PFSK-1 (cell line): ENCODE data around the gene AMPD1.

Experiments used
- FOXP2 ChIP-seq: optimal IDR thresholded peaks from 2 replicates; pipeline ENCODE3; 2011; ENCODE audit warnings: borderline replicate concordance, control low read depth, inconsistent platforms; ENCODE audit not compliant: insufficient read depth; ENCODE audit errors: extremely low read length, extremely low read depth
- POLR2AphosphoS5 ChIP-seq: IDR thresholded peaks from 2 replicates; pipeline ENCODE4 v1.6.1; 2012; ENCODE audit warnings: low read depth, mild to moderate bottlenecking, control low read depth, low read length, moderate library complexity
- SIN3A ChIP-seq: IDR thresholded peaks from 2 replicates; pipeline ENCODE4 v1.6.1; 2012; ENCODE audit warnings: mild to moderate bottlenecking, low read length, moderate library complexity, borderline replicate concordance; ENCODE audit not compliant: insufficient read depth
- TAF1 ChIP-seq: IDR thresholded peaks from 2 replicates; pipeline ENCODE4 v1.6.1; 2012; ENCODE audit warnings: low read length, control low read depth, borderline replicate concordance; ENCODE audit not compliant: insufficient read depth
- TF ChIP-seq, protein P1 (sequence below), 2 experiments: IDR thresholded peaks; 2 replicates each; pipeline versions ENCODE4 v1.6.1 to v1.8.0; 2011 to 2012; ENCODE audit warnings: low read depth in 2 of 2, low read length in 2 of 2, control low read depth in 1 of 2, inconsistent platforms in 1 of 2, mild to moderate bottlenecking in 1 of 2, moderate library complexity in 1 of 2; ENCODE audit not compliant: insufficient read depth in 1 of 2

DNA sequence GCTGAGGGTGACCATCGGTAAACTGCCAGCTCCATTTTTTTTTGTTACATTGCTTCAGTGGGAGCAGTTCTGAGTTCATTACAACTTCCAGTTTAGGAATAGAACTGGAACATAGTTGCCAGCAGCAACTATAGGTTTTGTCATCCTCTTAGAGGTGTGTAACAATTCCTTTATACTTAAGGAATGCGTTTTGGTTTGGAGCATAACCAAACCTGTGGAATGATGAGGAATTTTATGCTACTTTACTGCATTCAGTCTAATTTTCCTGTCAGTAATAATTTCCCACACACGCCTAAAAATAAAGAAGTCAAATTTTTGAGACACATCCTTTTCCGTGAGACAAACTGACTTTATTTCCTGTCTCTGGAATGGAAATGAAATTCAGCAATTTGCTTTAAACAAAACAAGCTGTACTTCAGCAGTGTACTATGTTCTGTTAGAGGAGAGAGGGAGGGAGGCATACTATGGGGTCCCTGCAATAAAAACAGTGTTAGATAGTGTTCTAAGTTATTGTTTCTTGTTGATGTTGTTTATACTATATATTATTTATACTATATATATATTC, 4.8 kb upstream of the AMPD1 start:
- no peak for TF ChIP-seq POLR2AphosphoS5
- TF ChIP-seq, protein P1, sequence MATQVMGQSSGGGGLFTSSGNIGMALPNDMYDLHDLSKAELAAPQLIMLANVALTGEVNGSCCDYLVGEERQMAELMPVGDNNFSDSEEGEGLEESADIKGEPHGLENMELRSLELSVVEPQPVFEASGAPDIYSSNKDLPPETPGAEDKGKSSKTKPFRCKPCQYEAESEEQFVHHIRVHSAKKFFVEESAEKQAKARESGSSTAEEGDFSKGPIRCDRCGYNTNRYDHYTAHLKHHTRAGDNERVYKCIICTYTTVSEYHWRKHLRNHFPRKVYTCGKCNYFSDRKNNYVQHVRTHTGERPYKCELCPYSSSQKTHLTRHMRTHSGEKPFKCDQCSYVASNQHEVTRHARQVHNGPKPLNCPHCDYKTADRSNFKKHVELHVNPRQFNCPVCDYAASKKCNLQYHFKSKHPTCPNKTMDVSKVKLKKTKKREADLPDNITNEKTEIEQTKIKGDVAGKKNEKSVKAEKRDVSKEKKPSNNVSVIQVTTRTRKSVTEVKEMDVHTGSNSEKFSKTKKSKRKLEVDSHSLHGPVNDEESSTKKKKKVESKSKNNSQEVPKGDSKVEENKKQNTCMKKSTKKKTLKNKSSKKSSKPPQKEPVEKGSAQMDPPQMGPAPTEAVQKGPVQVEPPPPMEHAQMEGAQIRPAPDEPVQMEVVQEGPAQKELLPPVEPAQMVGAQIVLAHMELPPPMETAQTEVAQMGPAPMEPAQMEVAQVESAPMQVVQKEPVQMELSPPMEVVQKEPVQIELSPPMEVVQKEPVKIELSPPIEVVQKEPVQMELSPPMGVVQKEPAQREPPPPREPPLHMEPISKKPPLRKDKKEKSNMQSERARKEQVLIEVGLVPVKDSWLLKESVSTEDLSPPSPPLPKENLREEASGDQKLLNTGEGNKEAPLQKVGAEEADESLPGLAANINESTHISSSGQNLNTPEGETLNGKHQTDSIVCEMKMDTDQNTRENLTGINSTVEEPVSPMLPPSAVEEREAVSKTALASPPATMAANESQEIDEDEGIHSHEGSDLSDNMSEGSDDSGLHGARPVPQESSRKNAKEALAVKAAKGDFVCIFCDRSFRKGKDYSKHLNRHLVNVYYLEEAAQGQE (IDR thresholded peaks at IDR 0.05; ENCODE audit: insufficient read depth in 1 of 2, low read depth in 2 of 2, low read length in 2 of 2), result no peak
- no peak for TF ChIP-seq SIN3A
- TF ChIP-seq TAF1, result no peak
- no peak for TF ChIP-seq FOXP2
